Loucy (cell line): ENCODE measurements around the gene TP73.

ENCODE experiments used
- EZH2phosphoT487 ChIP-seq: fragments of 200-600 bp; IDR thresholded peaks from 2 replicates; pipeline ENCODE4 v1.6.1; 2018; ENCODE audit warnings: antibody characterized with exemption, mild to moderate bottlenecking, moderate library complexity, borderline replicate concordance
- TF ChIP-seq, protein P1 (sequence below): fragments of 200-600 bp; sonication (generic); conservative IDR thresholded peaks from 2 replicates; pipeline ENCODE4 v1.5.1; 2014; ENCODE audit warnings: mild to moderate bottlenecking, antibody characterized with exemption, low read length

DNA sequence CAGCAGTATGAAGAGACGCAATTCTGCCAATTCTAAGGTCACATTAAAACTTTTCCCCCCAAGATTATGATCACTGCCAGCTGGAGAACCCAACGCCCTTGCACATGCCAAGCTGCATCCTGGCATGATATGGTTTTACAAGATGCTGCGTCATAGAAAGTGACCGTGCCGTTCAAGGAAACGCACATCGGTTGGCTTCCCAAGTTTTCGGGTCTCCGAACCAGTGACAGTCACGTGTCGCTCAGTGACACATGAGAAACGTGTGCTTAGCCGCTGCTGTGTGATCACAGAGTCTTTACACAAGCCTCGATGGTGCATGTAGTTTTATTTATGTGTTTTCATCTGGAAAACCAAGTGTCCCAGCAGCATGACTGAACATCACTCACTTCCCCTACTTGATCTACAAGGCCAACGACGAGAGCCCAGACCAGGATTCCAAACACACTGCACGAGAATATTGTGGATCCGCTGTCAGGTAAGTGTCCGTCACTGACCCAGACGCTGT lies 127.6 kb downstream of the TP73 start:
- TF ChIP-seq, protein P1, sequence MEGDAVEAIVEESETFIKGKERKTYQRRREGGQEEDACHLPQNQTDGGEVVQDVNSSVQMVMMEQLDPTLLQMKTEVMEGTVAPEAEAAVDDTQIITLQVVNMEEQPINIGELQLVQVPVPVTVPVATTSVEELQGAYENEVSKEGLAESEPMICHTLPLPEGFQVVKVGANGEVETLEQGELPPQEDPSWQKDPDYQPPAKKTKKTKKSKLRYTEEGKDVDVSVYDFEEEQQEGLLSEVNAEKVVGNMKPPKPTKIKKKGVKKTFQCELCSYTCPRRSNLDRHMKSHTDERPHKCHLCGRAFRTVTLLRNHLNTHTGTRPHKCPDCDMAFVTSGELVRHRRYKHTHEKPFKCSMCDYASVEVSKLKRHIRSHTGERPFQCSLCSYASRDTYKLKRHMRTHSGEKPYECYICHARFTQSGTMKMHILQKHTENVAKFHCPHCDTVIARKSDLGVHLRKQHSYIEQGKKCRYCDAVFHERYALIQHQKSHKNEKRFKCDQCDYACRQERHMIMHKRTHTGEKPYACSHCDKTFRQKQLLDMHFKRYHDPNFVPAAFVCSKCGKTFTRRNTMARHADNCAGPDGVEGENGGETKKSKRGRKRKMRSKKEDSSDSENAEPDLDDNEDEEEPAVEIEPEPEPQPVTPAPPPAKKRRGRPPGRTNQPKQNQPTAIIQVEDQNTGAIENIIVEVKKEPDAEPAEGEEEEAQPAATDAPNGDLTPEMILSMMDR, result no peak
- TF ChIP-seq EZH2phosphoT487, result no peak
